HFFc6 (cell line): ENCODE results near the gene DPY19L1. TPM values are rescaled to one million over a fixed set of nuclear protein-coding genes. Genes with fewer than 3 reads are reported as not detected.
"Not testable (repeated sequence)": the region's sequence is repeated elsewhere in the genome, so short reads cannot be mapped to it uniquely, and the experiment has no call there.

Source experiments
- DNase-seq: peaks from one replicate; pipeline ENCODE4 v3.0.0-alpha.2; 2018
- H3K27ac Mint-ChIP-seq: 2 replicates; pipeline ENCODE4 v1.8.0; 2020; ENCODE audit warnings: mild to moderate bottlenecking, mixed read lengths
- H3K27me3 Mint-ChIP-seq: 2 replicates; pipeline ENCODE4 v1.8.0; 2021; ENCODE audit warnings: mild to moderate bottlenecking, moderate library complexity, mixed read lengths; ENCODE audit not compliant: insufficient read depth
- H3K36me3 Mint-ChIP-seq: 2 replicates; pipeline ENCODE4 v1.8.0; 2021; ENCODE audit warnings: low read depth, mixed read lengths
- H3K4me1 Mint-ChIP-seq: 2 replicates; pipeline ENCODE4 v1.8.0; 2020; ENCODE audit warnings: low read depth, mixed read lengths
- H3K4me3 Mint-ChIP-seq: 2 replicates; pipeline ENCODE4 v1.8.0; 2020; ENCODE audit warnings: mild to moderate bottlenecking, moderate library complexity, mixed read lengths
- H3K9me3 Mint-ChIP-seq: 2 replicates; pipeline ENCODE4 v1.8.0; 2020; ENCODE audit warnings: mild to moderate bottlenecking, mixed read lengths
- CTCF ChIP-seq: fragments of 200-600 bp; sonication (generic); IDR thresholded peaks from 2 replicates; pipeline ENCODE4 v1.5.0; 2021; ENCODE audit warnings: antibody characterized with exemption, mild to moderate bottlenecking
- total RNA-seq, 6 experiments: library from RNA; stranded (reverse); fragmentation: NEBNext Ultra II Directional; extraction: Animal tissue kit (Norgen Biotek cat#: 25700); gene quantifications; 2 replicates in 1 of 6; 3 replicates in 5 of 6; pipeline ENCODE4 v1.2.3, GENCODE V29; 2021

The DPY19L1 gene
- total RNA-seq, 6 experiments from 2014 or later: 23.7 to 33.4 (median 30.2) TPM

GRCh38 chr7:34995757-34996156 lies 41.5 kb downstream of the DPY19L1 start:
- TF ChIP-seq CTCF: no peak
- no peaks in the 10 kb centered on the region for H3K36me3 Mint-ChIP-seq

GRCh38 chr7:34991938-34992840 lies 45.1 kb downstream of the DPY19L1 start:
- Mint-ChIP-seq H3K36me3 (no peaks in the 10 kb centered on the region), H3K27ac (peak overlapping the region; percentile 61), H3K4me3 (peak overlapping the region; percentile 49), H3K27me3 (peaks cover 2% of the 10 kb centered on the region; the same call in 1 of the 2 replicates), H3K4me1 (peaks cover 39% of the 10 kb centered on the region), H3K9me3 (no peaks in the 10 kb centered on the region)
- DNase-seq: peak; percentile 28
- TF ChIP-seq CTCF: no peak

More at GRCh38 chr7:34995757-34996156, 41.5 kb downstream of the DPY19L1 start:
- Mint-ChIP-seq H3K9me3 (no peaks in the 10 kb centered on the region), H3K4me3 (no peak overlapping the region), H3K27me3 (peaks cover 2% of the 10 kb centered on the region; the same call in 1 of the 2 replicates), H3K4me1 (peaks cover 39% of the 10 kb centered on the region), H3K27ac (no peak overlapping the region)
- DNase-seq: no peak

GRCh38 chr7:34988442-34989125 lies 48.7 kb downstream of the DPY19L1 start:
- not testable (repeated sequence) for H3K4me3 Mint-ChIP-seq, H3K36me3 Mint-ChIP-seq, DNase-seq, H3K27me3 Mint-ChIP-seq, H3K9me3 Mint-ChIP-seq, H3K27ac Mint-ChIP-seq
- H3K4me1 Mint-ChIP-seq: peaks cover 32% of the 10 kb centered on the region

- DNase-seq, H3K27ac Mint-ChIP-seq, H3K4me3 Mint-ChIP-seq, H3K27me3 Mint-ChIP-seq, H3K9me3 Mint-ChIP-seq, H3K4me1 Mint-ChIP-seq, H3K36me3 Mint-ChIP-seq: not testable (repeated sequence)
Measured at GRCh38 chr7:34985155-34985554, 52.1 kb downstream of the DPY19L1 start.

GRCh38 chr7:34984140-34984539 lies 53.1 kb downstream of the DPY19L1 start:
- H3K4me1 Mint-ChIP-seq, H3K27ac Mint-ChIP-seq, H3K4me3 Mint-ChIP-seq, H3K36me3 Mint-ChIP-seq, H3K27me3 Mint-ChIP-seq, DNase-seq, H3K9me3 Mint-ChIP-seq: not testable (repeated sequence)

- Mint-ChIP-seq H3K4me3 (no peak overlapping the region), H3K27ac (no peak overlapping the region), H3K9me3 (no peaks in the 10 kb centered on the region), H3K36me3 (no peaks in the 10 kb centered on the region), H3K27me3 (no peaks in the 10 kb centered on the region), H3K4me1 (peaks cover 6% of the 10 kb centered on the region; the same call in 1 of the 2 replicates)
- no peak for DNase-seq
- no peak for TF ChIP-seq CTCF
Measured at GRCh38 chr7:34982371-34983019, 54.8 kb downstream of the DPY19L1 start.

GRCh38 chr7:34979124-34979523 lies 58.2 kb downstream of the DPY19L1 start:
- not testable (repeated sequence) for H3K4me1 Mint-ChIP-seq, H3K36me3 Mint-ChIP-seq, H3K9me3 Mint-ChIP-seq, H3K27ac Mint-ChIP-seq, H3K27me3 Mint-ChIP-seq, H3K4me3 Mint-ChIP-seq, DNase-seq
